Myometrial cell (primary cell): ENCODE data around the gene EMP1. TPM values are rescaled to one million over a fixed set of nuclear protein-coding genes. Genes with fewer than 3 reads are reported as not detected.

ENCODE experiments used
- total RNA-seq: library from RNA; depleted of rRNA; stranded (reverse); fragments of >200 nt; gene quantifications from 2 replicates; pipeline ENCODE4 v1.2.3, GENCODE V29; 2015

Gene EMP1, protein sequence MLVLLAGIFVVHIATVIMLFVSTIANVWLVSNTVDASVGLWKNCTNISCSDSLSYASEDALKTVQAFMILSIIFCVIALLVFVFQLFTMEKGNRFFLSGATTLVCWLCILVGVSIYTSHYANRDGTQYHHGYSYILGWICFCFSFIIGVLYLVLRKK
- 229 and 483 TPM in 2 replicates for total RNA-seq

DNA sequence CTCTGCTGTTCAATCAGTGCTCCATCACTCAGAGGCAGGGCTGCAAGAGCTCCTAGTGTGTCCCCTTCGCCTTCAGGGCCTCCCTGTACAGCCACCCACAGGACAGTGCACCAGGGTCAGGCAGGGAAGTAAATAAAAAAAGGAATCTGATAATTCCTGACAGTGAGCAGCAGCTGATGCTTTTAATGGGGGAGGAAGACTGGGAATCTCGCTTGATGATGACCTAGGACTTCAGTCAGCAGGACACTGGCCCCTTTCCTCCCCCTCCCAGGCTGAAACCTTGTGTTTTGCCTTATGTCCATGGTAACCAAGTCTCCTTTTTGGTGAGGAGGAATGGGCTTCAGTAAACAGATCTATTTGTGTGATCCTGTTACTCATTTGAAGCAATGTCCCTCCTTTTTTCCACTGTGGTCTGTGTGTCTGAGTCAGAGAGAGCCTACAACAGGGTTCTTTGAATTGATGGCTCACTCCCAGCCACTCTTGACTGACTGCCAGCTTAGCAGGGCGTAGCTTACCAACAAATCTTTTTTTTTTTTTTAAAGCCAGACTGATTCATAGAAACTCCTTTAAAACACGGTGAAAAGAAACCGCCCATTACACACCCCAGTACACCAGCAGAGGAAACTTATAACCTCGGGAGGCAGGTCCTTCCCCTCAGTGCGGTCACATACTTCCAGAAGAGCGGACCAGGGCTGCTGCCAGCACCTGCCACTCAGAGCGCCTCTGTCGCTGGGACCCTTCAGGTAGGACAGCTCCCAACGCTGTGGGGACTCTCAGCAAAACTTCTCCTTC, at the start of gene EMP1:
EMP1 (plus strand) TSS at position 597 of the 792 bp plus-strand sequence. CDS start 14,785 bp downstream, outside the sequence.

Other genes with a start within 250 kb of the EMP1 start
- gene GPRC5D, start 244.6 kb upstream of the EMP1 start, total RNA-seq = not detected in 2 replicates
- gene HEBP1, start 196.5 kb upstream of the EMP1 start, total RNA-seq = 8.6 and 9.0 TPM in 2 replicates
- gene FAM234B, start 152.3 kb upstream of the EMP1 start, total RNA-seq = 4.9 and 5.8 TPM in 2 replicates
- gene GSG1, start 93.1 kb upstream of the EMP1 start, total RNA-seq = not detected in 2 replicates